ENCODE data around the gene SMC3.

DNA sequence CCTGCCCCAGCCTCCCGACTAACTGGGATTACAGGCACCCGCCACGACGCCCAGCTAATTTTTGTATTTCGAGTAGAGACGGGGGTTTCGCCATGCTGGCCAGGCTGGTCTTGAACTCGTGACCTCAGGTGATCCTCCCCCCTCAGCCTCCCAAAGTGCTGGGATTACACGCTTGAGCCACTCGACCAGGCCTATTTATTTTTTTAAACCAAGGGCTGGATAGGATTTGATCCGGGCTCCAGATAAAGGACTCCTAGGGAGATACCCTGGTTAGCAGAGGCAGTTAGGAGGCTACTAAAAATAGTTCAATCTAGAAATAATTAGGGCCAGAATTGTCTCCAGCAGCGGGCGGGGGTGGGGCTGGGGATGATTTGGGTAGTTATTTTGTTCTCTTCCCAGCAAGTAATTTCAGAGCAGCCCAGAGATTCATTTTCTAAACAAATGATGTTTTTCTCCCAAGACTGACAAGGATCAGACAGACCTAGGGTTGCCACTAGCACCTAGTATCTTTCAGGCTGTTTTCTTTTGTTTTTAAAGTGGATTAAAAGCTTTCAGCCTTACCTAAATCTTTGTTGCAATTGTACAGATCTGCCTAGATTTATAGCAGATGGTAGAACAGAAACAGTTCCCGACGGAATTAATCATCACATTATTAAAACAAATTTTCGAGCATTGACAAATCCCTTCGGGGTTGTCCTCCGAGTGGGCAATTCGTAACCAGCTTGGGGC is 859 bp upstream of the SMC3 start:
- TF ChIP-seq, protein P1, sequence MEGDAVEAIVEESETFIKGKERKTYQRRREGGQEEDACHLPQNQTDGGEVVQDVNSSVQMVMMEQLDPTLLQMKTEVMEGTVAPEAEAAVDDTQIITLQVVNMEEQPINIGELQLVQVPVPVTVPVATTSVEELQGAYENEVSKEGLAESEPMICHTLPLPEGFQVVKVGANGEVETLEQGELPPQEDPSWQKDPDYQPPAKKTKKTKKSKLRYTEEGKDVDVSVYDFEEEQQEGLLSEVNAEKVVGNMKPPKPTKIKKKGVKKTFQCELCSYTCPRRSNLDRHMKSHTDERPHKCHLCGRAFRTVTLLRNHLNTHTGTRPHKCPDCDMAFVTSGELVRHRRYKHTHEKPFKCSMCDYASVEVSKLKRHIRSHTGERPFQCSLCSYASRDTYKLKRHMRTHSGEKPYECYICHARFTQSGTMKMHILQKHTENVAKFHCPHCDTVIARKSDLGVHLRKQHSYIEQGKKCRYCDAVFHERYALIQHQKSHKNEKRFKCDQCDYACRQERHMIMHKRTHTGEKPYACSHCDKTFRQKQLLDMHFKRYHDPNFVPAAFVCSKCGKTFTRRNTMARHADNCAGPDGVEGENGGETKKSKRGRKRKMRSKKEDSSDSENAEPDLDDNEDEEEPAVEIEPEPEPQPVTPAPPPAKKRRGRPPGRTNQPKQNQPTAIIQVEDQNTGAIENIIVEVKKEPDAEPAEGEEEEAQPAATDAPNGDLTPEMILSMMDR (IDR thresholded peaks at IDR 0.05 in 8 of 11, conservative IDR thresholded peaks at IDR 0.05 in 3 of 11), result no peak
- TF ChIP-seq POLR2A (IDR thresholded peaks at IDR 0.05) (no peak), POLR2AphosphoS5 (IDR thresholded peaks at IDR 0.05) (no peak)

Measured in spleen (tissue), 7 donors.